Measurements from ENCODE around the gene OPCML. TPM values are rescaled to one million over a fixed set of nuclear protein-coding genes. Genes with fewer than 3 reads are reported as not detected.

OPCML gene
- total RNA-seq, 1 donor from 2014 or later = 0.61 TPM

- DNase-seq = peak; percentile 22
- H3K27me3 Mint-ChIP-seq (ENCODE audit: unreplicated experiment) = peaks cover 6% of the 10 kb centered on the region
- no peak overlapping the region for H3K27ac Mint-ChIP-seq (ENCODE audit: unreplicated experiment)
- H3K4me1 Mint-ChIP-seq (ENCODE audit: low read depth, unreplicated experiment) = peaks cover 4% of the 10 kb centered on the region
- H3K4me3 Mint-ChIP-seq (ENCODE audit: unreplicated experiment) = no peak overlapping the region
- TF ChIP-seq CTCF (IDR thresholded peaks at IDR 0.05; ENCODE audit: partially characterized antibody, unreplicated experiment) = peak; percentile 39
- no peaks in the 10 kb centered on the region for H3K9me3 Mint-ChIP-seq (ENCODE audit: unreplicated experiment)
- peaks cover 6% of the 10 kb centered on the region for H3K36me3 Mint-ChIP-seq (ENCODE audit: unreplicated experiment)
Observed at GRCh38 chr11:133576351-133576750, 44.0 kb upstream of the OPCML start.

GRCh38 chr11:133573081-133573480 lies 40.8 kb upstream of the OPCML start:
- Mint-ChIP-seq H3K36me3 (ENCODE audit: unreplicated experiment) (peaks cover 6% of the 10 kb centered on the region), H3K4me3 (ENCODE audit: unreplicated experiment) (no peak overlapping the region), H3K27me3 (ENCODE audit: unreplicated experiment) (peaks cover 2% of the 10 kb centered on the region), H3K9me3 (ENCODE audit: unreplicated experiment) (no peaks in the 10 kb centered on the region), H3K27ac (ENCODE audit: unreplicated experiment) (no peak overlapping the region), H3K4me1 (ENCODE audit: low read depth, unreplicated experiment) (no peaks in the 10 kb centered on the region)
- no peak for DNase-seq
- TF ChIP-seq CTCF (IDR thresholded peaks at IDR 0.05; ENCODE audit: partially characterized antibody, unreplicated experiment) = no peak

- DNase-seq = no peak
- Mint-ChIP-seq H3K27me3 (ENCODE audit: unreplicated experiment) (no peaks in the 10 kb centered on the region), H3K27ac (ENCODE audit: unreplicated experiment) (no peak overlapping the region), H3K36me3 (ENCODE audit: unreplicated experiment) (no peaks in the 10 kb centered on the region), H3K4me1 (ENCODE audit: low read depth, unreplicated experiment) (no peaks in the 10 kb centered on the region), H3K4me3 (ENCODE audit: unreplicated experiment) (no peak overlapping the region), H3K9me3 (ENCODE audit: unreplicated experiment) (no peaks in the 10 kb centered on the region)
- TF ChIP-seq CTCF (IDR thresholded peaks at IDR 0.05; ENCODE audit: partially characterized antibody, unreplicated experiment) = no peak
Observed at GRCh38 chr11:133570376-133570775, 38.1 kb upstream of the OPCML start.

GRCh38 chr11:133563505-133564025 lies 31.3 kb upstream of the OPCML start:
- TF ChIP-seq CTCF (IDR thresholded peaks at IDR 0.05; ENCODE audit: partially characterized antibody, unreplicated experiment) = no peak
- peaks cover 5% of the 10 kb centered on the region for H3K4me1 Mint-ChIP-seq (ENCODE audit: low read depth, unreplicated experiment)
- no peaks in the 10 kb centered on the region for H3K27me3 Mint-ChIP-seq (ENCODE audit: unreplicated experiment)
- no peaks in the 10 kb centered on the region for H3K36me3 Mint-ChIP-seq (ENCODE audit: unreplicated experiment)
- no peak overlapping the region for H3K4me3 Mint-ChIP-seq (ENCODE audit: unreplicated experiment)
- DNase-seq = no peak
- peaks cover 1% of the 10 kb centered on the region for H3K9me3 Mint-ChIP-seq (ENCODE audit: unreplicated experiment)
- H3K27ac Mint-ChIP-seq (ENCODE audit: unreplicated experiment) = no peak overlapping the region

GRCh38 chr11:133560472-133560855 lies 28.2 kb upstream of the OPCML start:
- DNase-seq = no peak
- H3K36me3 Mint-ChIP-seq (ENCODE audit: unreplicated experiment) = no peaks in the 10 kb centered on the region
- peaks cover 5% of the 10 kb centered on the region for H3K4me1 Mint-ChIP-seq (ENCODE audit: low read depth, unreplicated experiment)
- H3K27me3 Mint-ChIP-seq (ENCODE audit: unreplicated experiment) = no peaks in the 10 kb centered on the region
- peaks cover 1% of the 10 kb centered on the region for H3K9me3 Mint-ChIP-seq (ENCODE audit: unreplicated experiment)
- no peak overlapping the region for H3K4me3 Mint-ChIP-seq (ENCODE audit: unreplicated experiment)
- no peak overlapping the region for H3K27ac Mint-ChIP-seq (ENCODE audit: unreplicated experiment)
- TF ChIP-seq CTCF (IDR thresholded peaks at IDR 0.05; ENCODE audit: partially characterized antibody, unreplicated experiment) = no peak
